PC-9 (cell line): Measurements from ENCODE around the gene SMC3. TPM values are rescaled to one million over a fixed set of nuclear protein-coding genes. Genes with fewer than 3 reads are reported as not detected.

ENCODE experiments used
- BruUV-seq: library from RNA; stranded (reverse); fragments of 400-500 nt; replicated peaks from 2 replicates; lab custom pipeline; 2021; lab: Mats Ljungman, UMichigan
- CTCF ChIA-PET: fragments of 300-600 bp; sonication (Branson Sonifier 250); formaldehyde crosslinking; loops from one replicate; lab custom pipeline; 2022; ENCODE audit warnings: antibody characterized with exemption; lab: Charles Lee
- POLR2A ChIA-PET: fragments of 300-600 bp; sonication (Branson Sonifier 250); formaldehyde crosslinking; loops from one replicate; lab custom pipeline; 2022; ENCODE audit warnings: antibody characterized with exemption; ENCODE audit not compliant: unreplicated experiment; lab: Charles Lee
- DNase-seq, 2 experiments: peaks; one replicate each; pipeline versions ENCODE4 v3.0.0 to v3.0.0-alpha.2; 2015 to 2022; ENCODE audit warnings: mixed read lengths in 1 of 2
- H2AFZ ChIP-seq: fragments of 200-600 bp; sonication (generic); 2 replicates; pipeline ENCODE4 v1.8.1; 2017; ENCODE audit warnings: antibody characterized with exemption
- H3F3A ChIP-seq: fragments of 200-600 bp; sonication (generic); 2 replicates; pipeline ENCODE4 v1.8.1; 2017; ENCODE audit warnings: antibody characterized with exemption, mild to moderate bottlenecking, low read depth; ENCODE audit not compliant: insufficient read depth
- H3K27ac ChIP-seq: fragments of 200-600 bp; sonication (generic); 2 replicates; pipeline ENCODE4 v1.6.1; 2016; ENCODE audit warnings: mixed run types
- H3K27me3 ChIP-seq: fragments of 200-600 bp; sonication (generic); 2 replicates; pipeline ENCODE4 v1.6.1; 2016; ENCODE audit warnings: low read depth, mixed run types; ENCODE audit not compliant: insufficient read depth
- H3K36me3 ChIP-seq: fragments of 200-600 bp; sonication (generic); 2 replicates; pipeline ENCODE4 v1.6.1; 2016; ENCODE audit warnings: low read depth, mixed run types
- H3K4me1 ChIP-seq: fragments of 200-600 bp; sonication (generic); replicated peaks from 2 replicates; pipeline ENCODE4 v1.6.1; 2016; ENCODE audit warnings: mixed run types; ENCODE audit not compliant: insufficient read depth
- H3K4me2 ChIP-seq: fragments of 200-600 bp; sonication (generic); 2 replicates; pipeline ENCODE4 v1.6.1; 2017; ENCODE audit warnings: mixed run types
- H3K4me3 ChIP-seq: fragments of 200-600 bp; sonication (generic); 2 replicates; pipeline ENCODE4 v1.6.1; 2016; ENCODE audit warnings: mixed run types
- H3K79me2 ChIP-seq: fragments of 200-600 bp; sonication (generic); 2 replicates; pipeline ENCODE4 v1.6.1; 2017; ENCODE audit warnings: low read depth, mixed run types
- H3K9me2 ChIP-seq: fragments of 200-600 bp; sonication (generic); 2 replicates; pipeline ENCODE4 v1.8.1; 2017; ENCODE audit warnings: mild to moderate bottlenecking; ENCODE audit not compliant: insufficient read depth
- H3K9me3 ChIP-seq: fragments of 200-600 bp; sonication (generic); 2 replicates; pipeline ENCODE4 v1.8.1; 2016; ENCODE audit warnings: low read depth; ENCODE audit not compliant: insufficient read depth
- H4K20me1 ChIP-seq: fragments of 200-600 bp; sonication (generic); 2 replicates; pipeline ENCODE4 v1.8.1; 2017; ENCODE audit not compliant: insufficient read depth
- EZH2 ChIP-seq: fragments of 200-600 bp; sonication (generic); IDR thresholded peaks from 2 replicates; pipeline ENCODE4 v1.8.0; 2017; ENCODE audit warnings: antibody characterized with exemption, low read depth
- intact Hi-C: fragments of 100-400 bp; cut with micrococcal nuclease; formaldehyde crosslinking; loops from one replicate; pipeline ENCODE4 v1.10.0; 2022; ENCODE audit not compliant: unreplicated experiment
- total RNA-seq: library from RNA; stranded (reverse); gene quantifications from 2 replicates; pipeline ENCODE4 v1.2.3, GENCODE V29; 2021
- TF ChIP-seq, protein P1 (sequence below): fragments of 200-600 bp; sonication (generic); conservative IDR thresholded peaks from 2 replicates; pipeline ENCODE4 v1.6.1; 2017; ENCODE audit warnings: mixed run types, antibody characterized with exemption, mild to moderate bottlenecking, moderate library complexity

Gene SMC3
- total RNA-seq, 1 experiment from 2014 or later: 31.2 TPM

DNA sequence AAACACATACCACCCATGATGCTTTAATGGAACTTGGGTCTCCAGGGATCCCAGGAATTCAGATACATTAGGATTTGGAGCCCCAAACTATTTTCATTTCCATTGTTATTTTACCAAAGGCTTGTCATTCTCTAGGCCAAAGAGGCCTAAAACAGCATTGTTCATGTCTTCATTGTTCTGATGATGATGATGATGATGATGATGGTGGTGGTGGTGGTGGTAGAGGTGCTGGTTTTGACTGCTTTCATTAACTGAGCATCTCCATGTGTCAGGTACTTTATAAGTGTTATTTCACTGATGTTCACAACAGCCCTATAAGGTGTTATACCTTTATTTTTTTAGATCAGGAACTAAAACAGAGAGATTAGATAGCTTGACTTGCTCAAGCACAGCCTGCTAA lies 64.4 kb downstream of the SMC3 start:
- TF ChIP-seq, protein P1, sequence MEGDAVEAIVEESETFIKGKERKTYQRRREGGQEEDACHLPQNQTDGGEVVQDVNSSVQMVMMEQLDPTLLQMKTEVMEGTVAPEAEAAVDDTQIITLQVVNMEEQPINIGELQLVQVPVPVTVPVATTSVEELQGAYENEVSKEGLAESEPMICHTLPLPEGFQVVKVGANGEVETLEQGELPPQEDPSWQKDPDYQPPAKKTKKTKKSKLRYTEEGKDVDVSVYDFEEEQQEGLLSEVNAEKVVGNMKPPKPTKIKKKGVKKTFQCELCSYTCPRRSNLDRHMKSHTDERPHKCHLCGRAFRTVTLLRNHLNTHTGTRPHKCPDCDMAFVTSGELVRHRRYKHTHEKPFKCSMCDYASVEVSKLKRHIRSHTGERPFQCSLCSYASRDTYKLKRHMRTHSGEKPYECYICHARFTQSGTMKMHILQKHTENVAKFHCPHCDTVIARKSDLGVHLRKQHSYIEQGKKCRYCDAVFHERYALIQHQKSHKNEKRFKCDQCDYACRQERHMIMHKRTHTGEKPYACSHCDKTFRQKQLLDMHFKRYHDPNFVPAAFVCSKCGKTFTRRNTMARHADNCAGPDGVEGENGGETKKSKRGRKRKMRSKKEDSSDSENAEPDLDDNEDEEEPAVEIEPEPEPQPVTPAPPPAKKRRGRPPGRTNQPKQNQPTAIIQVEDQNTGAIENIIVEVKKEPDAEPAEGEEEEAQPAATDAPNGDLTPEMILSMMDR: no peak
- TF ChIP-seq EZH2: no peak
- Histone ChIP-seq H3K4me2 (no peak overlapping the region), H3K9me3 (no peaks in the 10 kb centered on the region), H3K36me3 (no peaks in the 10 kb centered on the region), H3F3A (peaks cover 12% of the 10 kb centered on the region), H3K4me3 (no peak overlapping the region), H2AFZ (no peak overlapping the region), H3K79me2 (no peaks in the 10 kb centered on the region), H3K27me3 (no peaks in the 10 kb centered on the region), H3K4me1 (peaks cover 10% of the 10 kb centered on the region), H3K9me2 (no peaks in the 10 kb centered on the region), H4K20me1 (no peaks in the 10 kb centered on the region), H3K27ac (no peak overlapping the region)
- CTCF ChIA-PET: no interaction called here
- BruUV-seq: no TSS peak
- POLR2A ChIA-PET: no interaction called here
- no peak for DNase-seq
- intact Hi-C loops: no loop called here

DNA sequence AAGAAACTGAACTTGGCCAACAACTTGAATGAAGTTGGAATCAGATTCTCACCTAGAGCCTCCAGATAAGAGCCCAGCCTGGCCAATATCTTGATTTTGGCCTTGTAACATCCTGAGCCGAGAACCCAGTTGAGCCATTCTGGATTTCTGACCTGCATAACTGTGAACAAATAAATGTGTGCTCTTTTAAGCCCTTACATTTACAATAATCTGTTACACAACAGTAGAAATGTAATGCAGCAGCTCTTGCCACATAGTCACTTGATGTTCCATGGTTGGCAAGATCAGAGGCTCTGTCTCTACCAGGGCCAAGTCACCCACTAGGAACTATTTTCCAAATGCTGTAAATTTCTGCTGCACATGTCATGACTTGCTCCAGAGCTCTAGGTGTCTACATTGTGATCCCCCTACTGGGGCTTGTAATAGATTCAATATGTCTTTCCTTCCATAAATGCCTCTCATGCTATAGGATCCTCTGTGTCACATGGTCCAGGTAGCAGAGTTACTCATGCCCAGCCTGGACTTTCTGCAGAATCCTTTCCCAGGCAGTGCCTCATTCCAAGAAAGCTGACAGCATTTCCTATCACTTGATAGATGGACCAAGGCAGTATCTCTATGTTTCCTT lies 65.2 kb downstream of the SMC3 start:
- Histone ChIP-seq H3K9me3 (no peaks in the 10 kb centered on the region), H3F3A (peaks cover 16% of the 10 kb centered on the region), H4K20me1 (no peaks in the 10 kb centered on the region), H3K36me3 (no peaks in the 10 kb centered on the region), H3K9me2 (no peaks in the 10 kb centered on the region), H3K4me1 (peaks cover 10% of the 10 kb centered on the region), H3K4me3 (no peak overlapping the region), H3K27me3 (no peaks in the 10 kb centered on the region), H3K79me2 (no peaks in the 10 kb centered on the region), H3K27ac (no peak overlapping the region), H3K4me2 (no peak overlapping the region), H2AFZ (no peak overlapping the region)
- intact Hi-C loops: no loop called here
- no peak for TF ChIP-seq EZH2
- TF ChIP-seq, protein P1: no peak
- ChIA-PET POLR2A (no interaction called here), CTCF (no interaction called here)
- BruUV-seq: no TSS peak
- DNase-seq: no peak

DNA sequence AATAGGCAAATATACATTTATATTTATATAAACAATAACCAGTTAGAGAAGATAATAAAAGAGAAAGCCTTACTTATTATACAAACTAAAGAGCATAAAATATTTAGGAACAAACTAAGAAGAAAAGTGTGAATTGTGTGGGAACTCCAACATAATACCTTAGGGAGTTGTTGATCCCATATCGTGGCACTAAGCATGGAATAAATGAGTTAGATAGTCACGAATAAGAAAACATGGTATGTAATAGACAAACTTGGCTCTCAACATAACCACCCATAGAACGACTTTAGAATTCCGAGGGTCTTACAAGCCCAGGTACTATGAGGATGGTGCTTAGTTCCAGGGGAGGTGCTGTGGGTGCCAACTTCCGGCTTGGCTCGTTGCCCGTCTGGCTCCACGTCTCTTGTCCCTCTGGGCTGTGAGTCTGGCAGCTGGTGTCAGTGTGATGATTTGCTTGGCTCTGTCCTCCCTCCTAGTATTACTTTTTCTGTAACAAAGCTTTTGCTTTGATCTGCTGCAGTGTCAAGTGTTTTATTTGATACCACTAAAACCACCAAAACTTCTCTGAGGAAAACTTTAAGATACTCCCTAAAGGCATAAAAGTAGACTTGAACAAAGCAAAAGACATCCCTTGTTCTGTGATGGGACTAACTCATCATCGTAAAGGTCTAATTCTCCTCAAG lies 67.2 kb downstream of the SMC3 start:
- POLR2A ChIA-PET: no interaction called here
- BruUV-seq: no TSS peak
- DNase-seq: no peak

More for the DNA sequence above, 67.2 kb downstream of the SMC3 start:
- Histone ChIP-seq H3K27me3 (no peaks in the 10 kb centered on the region), H3K9me2 (no peaks in the 10 kb centered on the region), H3K79me2 (no peaks in the 10 kb centered on the region), H3K4me3 (no peak overlapping the region), H3K9me3 (no peaks in the 10 kb centered on the region), H3K4me1 (peaks cover 10% of the 10 kb centered on the region), H3F3A (peaks cover 11% of the 10 kb centered on the region), H3K4me2 (no peak overlapping the region), H3K36me3 (no peaks in the 10 kb centered on the region), H3K27ac (no peak overlapping the region), H4K20me1 (no peaks in the 10 kb centered on the region), H2AFZ (no peak overlapping the region)
- CTCF ChIA-PET: no interaction called here
- no peak for TF ChIP-seq EZH2
- TF ChIP-seq, protein P1: no peak
- intact Hi-C loops: no loop called here
